Measurements from ENCODE around the gene DNASE1L3. TPM values are rescaled to one million over a fixed set of nuclear protein-coding genes. Genes with fewer than 3 reads are reported as not detected.

Gene DNASE1L3
- polyA plus RNA-seq, 1 experiment: not detected

- Histone ChIP-seq H3K27ac (ENCODE audit: low read depth, low read length) (no peak overlapping the region), H3K4me3 (ENCODE audit: low read depth, low read length) (no peak overlapping the region), H3K27me3 (ENCODE audit: control insufficient read depth, insufficient read depth, low read length) (peaks cover 20% of the 10 kb centered on the region), H3K9me3 (ENCODE audit: control insufficient read depth, insufficient read depth, low read length) (peaks cover 6% of the 10 kb centered on the region)
- no peak for TF ChIP-seq CTCF (IDR thresholded peaks at IDR 0.05; ENCODE audit: low read depth, low read length)
- CTCF ChIA-PET: interaction anchor here (1.3 kb wide), 1 partner anchor 83 kb away, joined by 9 read pairs; the partner anchor contains the start of genes HTD2 and RPP14
- POLR2A ChIA-PET: no interaction called here
- DNase-seq (ENCODE audit: low read depth, low spot score): no peak
Measured at GRCh38 chr3:58223855-58224254, 13.1 kb upstream of the DNASE1L3 start.

- ChIA-PET POLR2A (no interaction called here), CTCF (no interaction called here)
- Histone ChIP-seq H3K9me3 (ENCODE audit: control insufficient read depth, insufficient read depth, low read length) (peaks cover 6% of the 10 kb centered on the region), H3K4me3 (ENCODE audit: low read depth, low read length) (no peak overlapping the region), H3K27ac (ENCODE audit: low read depth, low read length) (no peak overlapping the region), H3K27me3 (ENCODE audit: control insufficient read depth, insufficient read depth, low read length) (peaks cover 22% of the 10 kb centered on the region)
- TF ChIP-seq CTCF (IDR thresholded peaks at IDR 0.05; ENCODE audit: low read depth, low read length): no peak
- no peak for DNase-seq (ENCODE audit: low read depth, low spot score)
Measured at GRCh38 chr3:58222161-58222724, 11.5 kb upstream of the DNASE1L3 start.

GRCh38 chr3:58218904-58219303, 8.1 kb upstream of the DNASE1L3 start:
- POLR2A ChIA-PET: no interaction called here
- no peak for TF ChIP-seq CTCF (IDR thresholded peaks at IDR 0.05; ENCODE audit: low read depth, low read length)
- H3K4me3 ChIP-seq (ENCODE audit: low read depth, low read length): no peak overlapping the region
- H3K9me3 ChIP-seq (ENCODE audit: control insufficient read depth, insufficient read depth, low read length): peaks cover 6% of the 10 kb centered on the region
- H3K27me3 ChIP-seq (ENCODE audit: control insufficient read depth, insufficient read depth, low read length): peaks cover 14% of the 10 kb centered on the region
- CTCF ChIA-PET: interaction anchor here (0.6 to 4.2 kb wide), 9 partner anchors 9 to 376 kb away, joined by 3 to 60 read pairs (median 8); partner anchors contain the start of gene DNASE1L3
- H3K27ac ChIP-seq (ENCODE audit: low read depth, low read length): no peak overlapping the region
- DNase-seq (ENCODE audit: low read depth, low spot score): no peak

- Histone ChIP-seq H3K4me3 (ENCODE audit: low read depth, low read length) (no peak overlapping the region), H3K27ac (ENCODE audit: low read depth, low read length) (no peak overlapping the region), H3K27me3 (ENCODE audit: control insufficient read depth, insufficient read depth, low read length) (peaks cover 20% of the 10 kb centered on the region), H3K9me3 (ENCODE audit: control insufficient read depth, insufficient read depth, low read length) (peaks cover 6% of the 10 kb centered on the region)
- TF ChIP-seq CTCF (IDR thresholded peaks at IDR 0.05; ENCODE audit: low read depth, low read length): peak; percentile 86
- no peak for DNase-seq (ENCODE audit: low read depth, low spot score)
- ChIA-PET POLR2A (no interaction called here), CTCF (interaction anchor here (0.6 to 4.2 kb wide), 30 partner anchors 8 to 1142 kb away, joined by 3 to 60 read pairs (median 4); partner anchors contain the start of genes HTD2 and RPP14)
Measured at GRCh38 chr3:58217209-58217811, 6.5 kb upstream of the DNASE1L3 start.
